Rectal smooth muscle tissue (tissue), 1 donor: Measurements from ENCODE around the gene ELMOD1.

ENCODE experiments used
- H3K27ac ChIP-seq: one replicate; pipeline ENCODE4 v1.7.0; 2013; ENCODE audit warnings: low read depth, low read length, inconsistent platforms
- H3K27me3 ChIP-seq: one replicate; pipeline ENCODE4 v1.7.0; 2013; ENCODE audit warnings: low read length; ENCODE audit not compliant: control insufficient read depth, insufficient read depth
- H3K36me3 ChIP-seq: one replicate; pipeline ENCODE4 v1.7.0; 2013; ENCODE audit warnings: low read length; ENCODE audit not compliant: control insufficient read depth, insufficient read depth
- H3K4me1 ChIP-seq: one replicate; pipeline ENCODE4 v1.7.0; 2013; ENCODE audit warnings: low read length; ENCODE audit not compliant: control insufficient read depth, insufficient read depth
- H3K4me3 ChIP-seq: one replicate; pipeline ENCODE4 v1.7.0; 2013; ENCODE audit warnings: low read length
- H3K9ac ChIP-seq: one replicate; pipeline ENCODE4 v1.7.0; 2013; ENCODE audit warnings: low read length

ELMOD1 gene

GRCh38 chr11:107706531-107706930, 115.6 kb downstream of the ELMOD1 start:
- no peak overlapping the region for H3K9ac ChIP-seq
- no peaks in the 10 kb centered on the region for H3K27me3 ChIP-seq
- H3K36me3 ChIP-seq = no peaks in the 10 kb centered on the region
- H3K4me1 ChIP-seq = no peaks in the 10 kb centered on the region
- H3K27ac ChIP-seq = no peak overlapping the region
- no peak overlapping the region for H3K4me3 ChIP-seq

GRCh38 chr11:107707215-107707671, 116.3 kb downstream of the ELMOD1 start:
- H3K36me3 ChIP-seq = no peaks in the 10 kb centered on the region
- no peak overlapping the region for H3K9ac ChIP-seq
- no peak overlapping the region for H3K27ac ChIP-seq
- H3K4me3 ChIP-seq = no peak overlapping the region
- H3K27me3 ChIP-seq = no peaks in the 10 kb centered on the region
- H3K4me1 ChIP-seq = no peaks in the 10 kb centered on the region

GRCh38 chr11:107707807-107708206, 116.9 kb downstream of the ELMOD1 start:
- Histone ChIP-seq H3K9ac (no peak overlapping the region), H3K27me3 (no peaks in the 10 kb centered on the region), H3K36me3 (no peaks in the 10 kb centered on the region), H3K4me1 (no peaks in the 10 kb centered on the region), H3K27ac (no peak overlapping the region), H3K4me3 (no peak overlapping the region)

- Histone ChIP-seq H3K27me3 (no peaks in the 10 kb centered on the region), H3K27ac (no peak overlapping the region), H3K9ac (no peak overlapping the region), H3K4me1 (no peaks in the 10 kb centered on the region), H3K36me3 (no peaks in the 10 kb centered on the region), H3K4me3 (no peak overlapping the region)
These were observed 117.8 kb downstream of the ELMOD1 start for GRCh38 chr11:107708792-107709191.

GRCh38 chr11:107710301-107710700, 119.4 kb downstream of the ELMOD1 start:
- Histone ChIP-seq H3K9ac (no peak overlapping the region), H3K4me3 (no peak overlapping the region), H3K4me1 (no peaks in the 10 kb centered on the region)

GRCh38 chr11:107711861-107712755, 121.2 kb downstream of the ELMOD1 start, which contains the start of gene SLN:
SLN (minus strand) TSS chr11:107712056.
- H3K27ac ChIP-seq = no peak within 1 kb of the TSS
- no peaks in the 10 kb centered on the region for H3K36me3 ChIP-seq
- no peaks in the 10 kb centered on the region for H3K4me1 ChIP-seq
- no peak within 1 kb of the TSS for H3K4me3 ChIP-seq
- no peak within 1 kb of the TSS for H3K9ac ChIP-seq
- H3K27me3 ChIP-seq = no peaks in the 10 kb centered on the region

More at GRCh38 chr11:107710301-107710700, 119.4 kb downstream of the ELMOD1 start:
- Histone ChIP-seq H3K27ac (no peak overlapping the region), H3K36me3 (no peaks in the 10 kb centered on the region), H3K27me3 (no peaks in the 10 kb centered on the region)

- Histone ChIP-seq H3K4me1 (no peaks in the 10 kb centered on the region), H3K27ac (no peak overlapping the region), H3K36me3 (no peaks in the 10 kb centered on the region), H3K27me3 (no peaks in the 10 kb centered on the region), H3K9ac (no peak overlapping the region), H3K4me3 (no peak overlapping the region)
These were observed 122.1 kb downstream of the ELMOD1 start for GRCh38 chr11:107713009-107713408.
